IMR-90 (cell line): ENCODE measurements around the gene ABHD15. TPM values are rescaled to one million over a fixed set of nuclear protein-coding genes. Genes with fewer than 3 reads are reported as not detected.

Experiments
- ATAC-seq: fragments of 200-7000 bp; cut with Tn5 transposase; 2 replicates; pipeline ENCODE4 v1.9.1; 2020; ENCODE audit warnings: low read depth, mild to moderate bottlenecking, moderate library complexity
- BruUV-seq: library from RNA; stranded (reverse); fragments of 400-500 nt; replicated peaks from 2 replicates; lab custom pipeline; 2021; lab: Mats Ljungman, UMichigan
- CTCF ChIA-PET: fragments of 300-600 bp; formaldehyde crosslinking; extraction: SDS; loops from one replicate; lab custom pipeline; 2021; ENCODE audit warnings: antibody characterized with exemption; lab: Yijun Ruan, JAX
- POLR2A ChIA-PET: fragments of 300-600 bp; sonication (Branson Sonifier 250); formaldehyde crosslinking; loops from one replicate; lab custom pipeline; 2022; ENCODE audit warnings: antibody characterized with exemption; ENCODE audit not compliant: unreplicated experiment; lab: Charles Lee
- DNase-seq: peaks from one replicate; pipeline ENCODE4 v3.0.0; 2013
- H2AFZ ChIP-seq: replicated peaks from 2 replicates; pipeline ENCODE3; 2013; ENCODE audit warnings: low read length, mild to moderate bottlenecking; ENCODE audit not compliant: poor library complexity
- H2AK5ac ChIP-seq: 2 replicates; pipeline ENCODE4 v1.6.1; 2013; ENCODE audit warnings: low read depth, low read length, inconsistent platforms
- H2AK9ac ChIP-seq: replicated peaks from 2 replicates; pipeline ENCODE3; 2013; ENCODE audit warnings: mild to moderate bottlenecking, low read depth, low read length, moderate library complexity; ENCODE audit not compliant: poor library complexity
- H2BK120ac ChIP-seq: 2 replicates; pipeline ENCODE4 v1.6.1; 2013; ENCODE audit warnings: low read depth, low read length, inconsistent platforms
- H2BK15ac ChIP-seq: 3 replicates; pipeline ENCODE4 v1.6.1; 2013; ENCODE audit warnings: low read depth, low read length, inconsistent platforms
- H2BK20ac ChIP-seq: 2 replicates; pipeline ENCODE4 v1.6.1; 2013; ENCODE audit warnings: low read depth, mild to moderate bottlenecking, inconsistent platforms, low read length, moderate library complexity
- H2BK5ac ChIP-seq: 2 replicates; pipeline ENCODE4 v1.6.1; 2013; ENCODE audit warnings: mild to moderate bottlenecking, low read depth, low read length, inconsistent platforms; ENCODE audit not compliant: poor library complexity, severe bottlenecking
- H3K14ac ChIP-seq: replicated peaks from 2 replicates; pipeline ENCODE4 v1.6.1; 2013; ENCODE audit warnings: low read depth, low read length, inconsistent platforms
- H3K18ac ChIP-seq: 2 replicates; pipeline ENCODE4 v1.6.1; 2013; ENCODE audit warnings: low read depth, low read length, control low read depth
- H3K23ac ChIP-seq: 2 replicates; pipeline ENCODE4 v1.6.1; 2013; ENCODE audit warnings: low read depth, low read length, inconsistent platforms
- H3K27ac ChIP-seq: 2 replicates; pipeline ENCODE4 v1.5.1; 2013; ENCODE audit warnings: mild to moderate bottlenecking, control low read depth, low read length; ENCODE audit not compliant: insufficient read depth
- H3K27me3 ChIP-seq: 2 replicates; pipeline ENCODE4 v1.6.1; 2013; ENCODE audit warnings: low read length; ENCODE audit not compliant: control insufficient read depth, insufficient read depth
- H3K36me3 ChIP-seq: 2 replicates; pipeline ENCODE4 v1.6.1; 2013; ENCODE audit warnings: low read length, mixed read lengths; ENCODE audit not compliant: control insufficient read depth, insufficient read depth
- H3K4ac ChIP-seq: 2 replicates; pipeline ENCODE4 v1.6.1; 2013; ENCODE audit warnings: low read depth, low read length, inconsistent platforms
- H3K4me1 ChIP-seq: 2 replicates; pipeline ENCODE4 v1.6.1; 2013; ENCODE audit warnings: low read length, mixed read lengths; ENCODE audit not compliant: control insufficient read depth, insufficient read depth
- H3K4me2 ChIP-seq: 2 replicates; pipeline ENCODE4 v1.6.1; 2013; ENCODE audit warnings: low read depth, mild to moderate bottlenecking, control low read depth, low read length, moderate library complexity
- H3K4me3 ChIP-seq: 2 replicates; pipeline ENCODE4 v1.5.1; 2013; ENCODE audit warnings: low read depth, mild to moderate bottlenecking, control low read depth, low read length, moderate library complexity; ENCODE audit not compliant: insufficient read depth
- H3K56ac ChIP-seq: 2 replicates; pipeline ENCODE4 v1.6.1; 2013; ENCODE audit warnings: low read length, inconsistent platforms; ENCODE audit not compliant: insufficient read depth; ENCODE audit errors: extremely low read depth
- H3K79me1 ChIP-seq, 2 experiments: 2 replicates each; pipeline ENCODE4 v1.6.1; 2013; ENCODE audit warnings: low read length in 2 of 2, inconsistent platforms in 1 of 2, low read depth in 1 of 2
- H3K9ac ChIP-seq: 2 replicates; pipeline ENCODE4 v1.6.1; 2013; ENCODE audit warnings: low read depth, low read length, control low read depth
- H3K9me1 ChIP-seq: 2 replicates; pipeline ENCODE4 v1.6.1; 2013; ENCODE audit warnings: low read length, inconsistent platforms; ENCODE audit not compliant: insufficient read depth
- H3K9me3 ChIP-seq: 2 replicates; pipeline ENCODE4 v1.6.1; 2013; ENCODE audit warnings: low read length; ENCODE audit not compliant: control insufficient read depth, insufficient read depth
- H4K20me1 ChIP-seq: 2 replicates; pipeline ENCODE4 v1.6.1; 2013; ENCODE audit warnings: low read length, inconsistent platforms; ENCODE audit not compliant: insufficient read depth
- H4K5ac ChIP-seq: 2 replicates; pipeline ENCODE4 v1.6.1; 2013; ENCODE audit warnings: mild to moderate bottlenecking, low read depth, low read length, control low read depth
- H4K8ac ChIP-seq, 2 experiments: 2 replicates each; pipeline ENCODE4 v1.6.1; 2013; ENCODE audit warnings: low read depth in 2 of 2, low read length in 2 of 2, control low read depth in 1 of 2, inconsistent platforms in 1 of 2
- H4K91ac ChIP-seq: 2 replicates; pipeline ENCODE4 v1.6.1; 2013; ENCODE audit warnings: low read depth, low read length, inconsistent platforms; ENCODE audit not compliant: insufficient read depth
- MAZ ChIP-seq: IDR thresholded peaks from 2 replicates; pipeline ENCODE4 v1.6.1; 2012; ENCODE audit warnings: low read depth, mild to moderate bottlenecking, low read length, improper control_type of control experiment, moderate library complexity, borderline replicate concordance
- RCOR1 ChIP-seq: IDR thresholded peaks from 2 replicates; pipeline ENCODE4 v1.6.1; 2012; ENCODE audit warnings: mild to moderate bottlenecking, low read length, improper control_type of control experiment; ENCODE audit not compliant: insufficient replicate concordance
- SMC3 ChIP-seq: fragments of 150-350 bp; IDR thresholded peaks from 2 replicates; pipeline ENCODE4 v1.6.1; 2016; ENCODE audit warnings: low read depth, mild to moderate bottlenecking, antibody characterized with exemption, low read length, moderate library complexity
- WGBS, 2 experiments: methylation state at CpG; one replicate each; pipeline versions ENCODE4 v1.1.5 to v1.1.7; 2013; ENCODE audit warnings: missing lambda C conversion rate in 2 of 2; ENCODE audit not compliant: insufficient read length in 1 of 2; ENCODE audit errors: extremely low coverage in 2 of 2; 5-methylcytosine and 5-hydroxymethylcytosine counted together
- dilution Hi-C: fragments of 300-500 bp; cut with HindIII; formaldehyde crosslinking; loops from one replicate; pipeline ENCODE4 v1.14.3; 2018; ENCODE audit warnings: low sequenced_read_pairs; ENCODE audit not compliant: unreplicated experiment
- in situ Hi-C: fragments of 300-500 bp; cut with MboI; formaldehyde crosslinking; loops from 3 replicates; pipeline ENCODE4 v1.14.3; 2019; ENCODE audit warnings: low sequenced_read_pairs, inconsistent platforms, mixed read lengths
- intact Hi-C: fragments of 100-400 bp; cut with micrococcal nuclease; formaldehyde crosslinking; loops from 2 replicates; pipeline ENCODE4 v1.10.0; 2022
- polyA plus RNA-seq, 3 experiments: library from polyadenylated mRNA; depleted of rRNA; stranded (reverse); fragments of >200 nt; gene quantifications; 2 replicates each; pipeline ENCODE4 v1.2.3, GENCODE V29; 2012; ENCODE audit warnings: low replicate concordance in 1 of 3
- total RNA-seq: library from RNA; depleted of rRNA; stranded (reverse); fragments of >200 nt; gene quantifications from 2 replicates; pipeline ENCODE4 v1.2.3, GENCODE V29; 2012

The ABHD15 gene
- total and polyA plus RNA-seq, 2 of the 4 experiments (the other 2 are of a cell fraction): 3.2 to 4.6 TPM

GRCh38 chr17:29577001-29577370 lies 10.1 kb upstream of the ABHD15 start:
- no peak overlapping the region for H3K27ac ChIP-seq
- no peak overlapping the region for H4K8ac ChIP-seq
- peaks cover 7% of the 10 kb centered on the region for H4K20me1 ChIP-seq
- POLR2A ChIA-PET: no interaction called here
- dilution Hi-C loops (no loop called here), intact Hi-C loops (no loop called here), in situ Hi-C loops (no loop called here)
- H3K9me1 ChIP-seq: no peaks in the 10 kb centered on the region; the same call in 1 of the 2 replicates
- H2AK5ac ChIP-seq: no peak overlapping the region
- H3K4me3 ChIP-seq: no peak overlapping the region
- no peak overlapping the region for H3K14ac ChIP-seq
- H4K91ac ChIP-seq: no peak overlapping the region
- H2AK9ac ChIP-seq: no peak overlapping the region
- H3K56ac ChIP-seq: no peak overlapping the region
- H2BK5ac ChIP-seq: no peak overlapping the region
- no peak overlapping the region for H3K18ac ChIP-seq
- WGBS, 2 experiments: 100% methylated on average over 7 of the region's 9 CpGs; no CpG with 5 or more reads in 1 of the 2 experiments
- TF ChIP-seq SMC3 (no peak), RCOR1 (no peak), MAZ (no peak)
- H3K4me2 ChIP-seq: no peak overlapping the region
- H2BK120ac ChIP-seq: no peak overlapping the region
- H3K79me1 ChIP-seq: peaks cover 0 to 36% of the 10 kb centered on the region in 2 experiments; a peak in 3 of 4 replicates
- H3K4me1 ChIP-seq: peaks cover 8% of the 10 kb centered on the region; the same call in 1 of the 2 replicates
- H2BK20ac ChIP-seq: no peak overlapping the region
- H3K36me3 ChIP-seq: peaks cover 67% of the 10 kb centered on the region
- H3K4ac ChIP-seq: no peak overlapping the region
- H2BK15ac ChIP-seq: no peak overlapping the region
- no peak overlapping the region for H3K23ac ChIP-seq
- DNase-seq: no peak
- H4K5ac ChIP-seq: no peak overlapping the region
- no peak for ATAC-seq
- H3K27me3 ChIP-seq: no peaks in the 10 kb centered on the region
- CTCF ChIA-PET: interaction anchor here (1.5 kb wide), 1 partner anchor 207 kb away, joined by 3 read pairs; no protein-coding TSS in a partner anchor
- H3K9ac ChIP-seq: no peak overlapping the region
- no peak overlapping the region for H2AFZ ChIP-seq
- no TSS peak for BruUV-seq
- H3K9me3 ChIP-seq: no peaks in the 10 kb centered on the region
